Measurements from ENCODE around the gene ECM2.

The ECM2 gene

DNA sequence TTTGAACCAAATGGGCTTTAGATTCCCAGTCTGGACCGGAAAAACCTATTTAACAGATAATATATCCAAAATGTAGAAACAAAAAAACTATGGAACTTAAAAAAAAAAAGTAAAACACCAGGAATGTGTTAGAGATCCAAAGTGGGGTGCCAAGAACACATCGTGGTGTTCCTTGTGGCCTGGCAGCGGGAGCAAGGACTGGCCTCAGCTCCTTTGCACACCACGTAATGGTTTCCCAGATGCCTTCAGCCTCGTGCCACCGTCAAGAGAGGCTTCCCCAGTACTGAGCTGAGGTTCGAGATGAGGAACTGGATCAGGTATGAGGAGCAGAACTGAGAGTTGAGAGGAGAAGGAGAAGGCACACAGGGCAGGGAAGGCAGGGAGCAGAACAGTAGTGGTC is 57.0 kb downstream of the ECM2 start:
- no peaks in the 10 kb centered on the region for H3F3A ChIP-seq (ENCODE audit: insufficient read depth)
- H3K9me2 ChIP-seq (replicated peaks; ENCODE audit: insufficient read depth, low read length) = no peaks in the 10 kb centered on the region
- H4K20me1 ChIP-seq (ENCODE audit: low read depth, low read length) = no peaks in the 10 kb centered on the region
- no peaks in the 10 kb centered on the region for H3K9me3 ChIP-seq (ENCODE audit: insufficient read depth, low read length)
- H3K4me3 ChIP-seq (ENCODE audit: insufficient read depth, low read length, poor library complexity, severe bottlenecking) = no peak overlapping the region
- H3K4me2 ChIP-seq (ENCODE audit: low read depth, low read length, poor library complexity, severe bottlenecking) = no peak overlapping the region
- TF ChIP-seq, protein P1, sequence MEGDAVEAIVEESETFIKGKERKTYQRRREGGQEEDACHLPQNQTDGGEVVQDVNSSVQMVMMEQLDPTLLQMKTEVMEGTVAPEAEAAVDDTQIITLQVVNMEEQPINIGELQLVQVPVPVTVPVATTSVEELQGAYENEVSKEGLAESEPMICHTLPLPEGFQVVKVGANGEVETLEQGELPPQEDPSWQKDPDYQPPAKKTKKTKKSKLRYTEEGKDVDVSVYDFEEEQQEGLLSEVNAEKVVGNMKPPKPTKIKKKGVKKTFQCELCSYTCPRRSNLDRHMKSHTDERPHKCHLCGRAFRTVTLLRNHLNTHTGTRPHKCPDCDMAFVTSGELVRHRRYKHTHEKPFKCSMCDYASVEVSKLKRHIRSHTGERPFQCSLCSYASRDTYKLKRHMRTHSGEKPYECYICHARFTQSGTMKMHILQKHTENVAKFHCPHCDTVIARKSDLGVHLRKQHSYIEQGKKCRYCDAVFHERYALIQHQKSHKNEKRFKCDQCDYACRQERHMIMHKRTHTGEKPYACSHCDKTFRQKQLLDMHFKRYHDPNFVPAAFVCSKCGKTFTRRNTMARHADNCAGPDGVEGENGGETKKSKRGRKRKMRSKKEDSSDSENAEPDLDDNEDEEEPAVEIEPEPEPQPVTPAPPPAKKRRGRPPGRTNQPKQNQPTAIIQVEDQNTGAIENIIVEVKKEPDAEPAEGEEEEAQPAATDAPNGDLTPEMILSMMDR (IDR thresholded peaks at IDR 0.05; ENCODE audit: insufficient read depth, low read length, poor library complexity, severe bottlenecking) = no peak
- no peak for TF ChIP-seq EZH2phosphoT487 (conservative IDR thresholded peaks at IDR 0.05; ENCODE audit: low read length)
- H3K79me2 ChIP-seq (ENCODE audit: insufficient read depth, low read length) = no peaks in the 10 kb centered on the region
- no peaks in the 10 kb centered on the region for H3K27me3 ChIP-seq (ENCODE audit: low read length)
- H2AFZ ChIP-seq (ENCODE audit: low read depth, low read length, severe bottlenecking) = no peak overlapping the region
- H3K27ac ChIP-seq (ENCODE audit: low read depth, low read length) = no peak overlapping the region
- no peak overlapping the region for H3K9ac ChIP-seq (ENCODE audit: low read length)
- H3K36me3 ChIP-seq (ENCODE audit: low read length) = no peaks in the 10 kb centered on the region

DNA sequence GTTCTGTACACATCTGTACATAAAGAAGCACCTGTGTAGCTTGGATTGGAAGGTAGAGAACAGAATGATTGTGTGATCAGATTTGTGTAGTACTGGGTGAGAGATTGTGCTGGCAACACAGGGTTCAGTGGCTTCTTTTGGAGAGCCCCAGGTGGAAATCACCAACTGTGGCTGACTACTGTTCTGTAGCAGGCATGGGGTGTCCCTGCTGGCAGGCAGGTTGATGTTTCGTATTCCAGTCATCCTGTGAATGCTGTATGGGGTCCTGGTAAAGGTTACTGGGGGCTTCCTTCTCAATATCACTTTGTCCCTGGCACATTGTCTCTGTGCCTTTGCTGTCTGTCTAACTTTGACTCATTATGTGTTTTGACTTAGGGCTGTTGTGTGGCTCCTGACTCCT is 58.8 kb downstream of the ECM2 start:
- H2AFZ ChIP-seq (ENCODE audit: low read depth, low read length, severe bottlenecking) = no peak overlapping the region
- no peak for TF ChIP-seq EZH2phosphoT487 (conservative IDR thresholded peaks at IDR 0.05; ENCODE audit: low read length)
- TF ChIP-seq, protein P1 (IDR thresholded peaks at IDR 0.05; ENCODE audit: insufficient read depth, low read length, poor library complexity, severe bottlenecking) = no peak
- no peaks in the 10 kb centered on the region for H3K9me3 ChIP-seq (ENCODE audit: insufficient read depth, low read length)
- H3K9me2 ChIP-seq (replicated peaks; ENCODE audit: insufficient read depth, low read length) = no peaks in the 10 kb centered on the region
- no peaks in the 10 kb centered on the region for H4K20me1 ChIP-seq (ENCODE audit: low read depth, low read length)
- H3K36me3 ChIP-seq (ENCODE audit: low read length) = no peaks in the 10 kb centered on the region
- no peak overlapping the region for H3K4me2 ChIP-seq (ENCODE audit: low read depth, low read length, poor library complexity, severe bottlenecking)
- H3K4me3 ChIP-seq (ENCODE audit: insufficient read depth, low read length, poor library complexity, severe bottlenecking) = no peak overlapping the region
- no peaks in the 10 kb centered on the region for H3K79me2 ChIP-seq (ENCODE audit: insufficient read depth, low read length)
- H3K9ac ChIP-seq (ENCODE audit: low read length) = no peak overlapping the region
- H3F3A ChIP-seq (ENCODE audit: insufficient read depth) = no peaks in the 10 kb centered on the region
- no peaks in the 10 kb centered on the region for H3K27me3 ChIP-seq (ENCODE audit: low read length)
- no peak overlapping the region for H3K27ac ChIP-seq (ENCODE audit: low read depth, low read length)

DNA sequence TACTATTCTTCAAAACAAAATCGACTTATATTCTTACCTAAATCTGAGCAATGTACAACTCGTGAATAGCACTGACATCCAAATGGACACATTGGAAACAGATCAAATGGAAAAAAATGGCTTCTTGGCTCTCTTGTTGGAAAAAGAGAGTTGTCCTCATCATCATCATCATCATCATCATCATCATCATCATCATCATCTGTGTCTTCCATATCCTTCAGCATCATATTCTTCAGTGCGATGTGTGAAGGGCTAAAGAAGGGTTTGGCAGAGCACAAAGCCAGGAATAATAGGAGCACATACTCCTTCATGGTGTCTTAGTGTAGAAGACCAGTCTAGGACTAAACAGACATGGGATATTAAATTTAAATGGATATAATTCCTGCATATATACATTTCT is 61.2 kb downstream of the ECM2 start:
- H3K4me3 ChIP-seq (ENCODE audit: insufficient read depth, low read length, poor library complexity, severe bottlenecking) = no peak overlapping the region
- H3K9me2 ChIP-seq (replicated peaks; ENCODE audit: insufficient read depth, low read length) = no peaks in the 10 kb centered on the region
- no peaks in the 10 kb centered on the region for H3K79me2 ChIP-seq (ENCODE audit: insufficient read depth, low read length)

More for the DNA sequence above, 61.2 kb downstream of the ECM2 start:
- no peaks in the 10 kb centered on the region for H3F3A ChIP-seq (ENCODE audit: insufficient read depth)
- H3K4me2 ChIP-seq (ENCODE audit: low read depth, low read length, poor library complexity, severe bottlenecking) = no peak overlapping the region
- H3K27me3 ChIP-seq (ENCODE audit: low read length) = no peaks in the 10 kb centered on the region
- no peak overlapping the region for H3K9ac ChIP-seq (ENCODE audit: low read length)
- no peak overlapping the region for H2AFZ ChIP-seq (ENCODE audit: low read depth, low read length, severe bottlenecking)
- no peaks in the 10 kb centered on the region for H3K36me3 ChIP-seq (ENCODE audit: low read length)
- H4K20me1 ChIP-seq (ENCODE audit: low read depth, low read length) = no peaks in the 10 kb centered on the region
- no peak overlapping the region for H3K27ac ChIP-seq (ENCODE audit: low read depth, low read length)
- no peaks in the 10 kb centered on the region for H3K9me3 ChIP-seq (ENCODE audit: insufficient read depth, low read length)
- TF ChIP-seq, protein P1 (IDR thresholded peaks at IDR 0.05; ENCODE audit: insufficient read depth, low read length, poor library complexity, severe bottlenecking) = no peak
- no peak for TF ChIP-seq EZH2phosphoT487 (conservative IDR thresholded peaks at IDR 0.05; ENCODE audit: low read length)

Measured in SU-DHL-6 (cell line).